GM18951 (cell line): ENCODE measurements around the gene TMC2.

Source experiments
- POLR2A ChIP-seq: IDR thresholded peaks from 4 replicates; pipeline ENCODE4 v1.6.1; 2011; ENCODE audit warnings: mild to moderate bottlenecking; ENCODE audit not compliant: insufficient read length, insufficient read depth; ENCODE audit errors: extremely low read depth
- in situ Hi-C: fragments of 300-500 bp; cut with MboI; formaldehyde crosslinking; loops from one replicate; pipeline ENCODE4 v1.12.0; 2022; ENCODE audit warnings: low sequenced_read_pairs, mixed read lengths, inconsistent platforms; ENCODE audit not compliant: unreplicated experiment

The TMC2 gene

DNA sequence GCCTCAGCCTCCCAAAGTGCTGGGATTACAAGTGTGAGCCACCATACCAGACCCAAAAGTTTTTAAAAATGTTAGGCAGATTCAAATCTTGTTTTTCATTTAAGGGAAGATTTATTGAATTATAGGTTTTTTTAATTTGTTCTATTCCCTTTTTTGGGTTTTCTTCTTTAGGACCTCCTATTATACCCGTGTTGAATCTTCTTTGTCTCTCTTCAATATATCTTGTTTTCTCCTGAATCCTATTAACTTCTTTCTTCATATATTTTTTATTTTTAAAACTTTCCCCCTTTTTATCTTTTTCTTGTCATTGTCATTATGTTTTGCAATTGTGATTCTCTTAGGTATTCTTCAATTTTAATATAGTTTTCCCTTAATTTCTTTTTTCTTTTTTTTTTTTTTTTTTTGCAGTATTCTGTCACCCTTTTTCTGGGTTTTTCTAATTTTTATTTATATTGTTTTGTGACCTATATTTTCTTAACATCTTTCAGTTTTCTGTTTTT, 70.2 kb downstream of the TMC2 start:
- in situ Hi-C loops = no loop called here
- TF ChIP-seq POLR2A = no peak

GRCh38 chr20:2610326-2610725, 74.0 kb downstream of the TMC2 start:
- no peak for TF ChIP-seq POLR2A
- in situ Hi-C loops = no loop called here

DNA sequence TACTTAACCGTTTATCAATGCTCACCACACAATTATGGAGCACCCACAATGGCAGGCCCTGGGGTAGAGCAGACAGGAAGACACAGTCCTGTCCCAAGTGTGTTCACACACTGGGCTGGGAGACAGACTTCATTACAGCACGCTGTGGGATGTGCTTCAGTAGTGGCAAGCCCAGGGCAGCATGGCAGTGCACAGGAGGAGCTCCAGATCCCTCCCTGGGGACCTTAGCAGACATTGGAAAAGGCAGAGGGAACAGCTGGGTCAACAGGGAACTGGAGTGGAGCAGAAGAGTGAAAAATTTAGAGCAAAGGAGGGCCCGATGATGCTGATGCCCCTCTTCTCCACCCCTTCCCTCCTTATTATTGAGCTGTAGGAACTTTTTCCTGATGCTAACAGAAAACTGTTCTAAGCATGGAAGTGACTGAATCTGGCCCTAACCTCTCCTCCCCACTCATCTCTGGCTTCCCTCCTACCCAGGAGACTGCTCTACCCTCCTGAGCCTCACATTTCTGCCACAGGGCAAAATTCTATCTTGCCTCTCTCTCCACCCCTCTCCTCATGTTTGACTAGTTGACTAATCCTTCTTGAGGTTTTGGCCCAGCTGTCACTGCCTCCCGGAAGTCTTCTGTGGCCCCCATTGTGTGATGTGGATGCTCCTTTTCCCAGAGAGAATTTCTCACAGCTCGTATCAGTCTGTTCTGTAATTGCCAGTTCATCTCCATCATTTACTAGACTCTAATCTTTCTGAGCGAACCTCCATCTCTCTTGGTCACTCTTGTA, 74.8 kb downstream of the TMC2 start:
- in situ Hi-C loops = no loop called here

DNA sequence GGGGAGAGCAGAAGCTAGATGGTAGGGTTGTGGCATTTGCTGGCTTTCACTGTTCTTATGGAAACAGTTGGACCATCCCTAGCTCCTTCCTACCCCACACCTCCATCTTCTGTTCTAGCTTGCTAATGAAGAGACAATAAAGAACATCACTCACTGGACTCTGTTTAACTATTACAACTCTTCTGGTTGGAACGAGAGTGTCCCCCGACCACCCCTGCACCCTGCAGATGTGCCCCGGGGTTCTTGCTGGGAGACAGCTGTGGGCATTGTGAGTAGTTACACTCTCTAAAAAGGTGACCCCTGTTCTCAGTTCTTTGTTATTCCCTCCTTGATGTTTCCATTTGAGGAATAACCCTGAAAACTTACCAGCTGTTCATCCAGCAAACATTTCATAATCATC, 75.7 kb downstream of the TMC2 start:
- no peak for TF ChIP-seq POLR2A
- in situ Hi-C loops = no loop called here

More for the DNA sequence above, 74.8 kb downstream of the TMC2 start:
- no peak for TF ChIP-seq POLR2A

GRCh38 chr20:2616634-2617033, 80.3 kb downstream of the TMC2 start:
- in situ Hi-C loops = no loop called here
- TF ChIP-seq POLR2A = no peak

- no peak for TF ChIP-seq POLR2A
- in situ Hi-C loops = no loop called here
Measured at GRCh38 chr20:2617099-2617714, 80.8 kb downstream of the TMC2 start.

DNA sequence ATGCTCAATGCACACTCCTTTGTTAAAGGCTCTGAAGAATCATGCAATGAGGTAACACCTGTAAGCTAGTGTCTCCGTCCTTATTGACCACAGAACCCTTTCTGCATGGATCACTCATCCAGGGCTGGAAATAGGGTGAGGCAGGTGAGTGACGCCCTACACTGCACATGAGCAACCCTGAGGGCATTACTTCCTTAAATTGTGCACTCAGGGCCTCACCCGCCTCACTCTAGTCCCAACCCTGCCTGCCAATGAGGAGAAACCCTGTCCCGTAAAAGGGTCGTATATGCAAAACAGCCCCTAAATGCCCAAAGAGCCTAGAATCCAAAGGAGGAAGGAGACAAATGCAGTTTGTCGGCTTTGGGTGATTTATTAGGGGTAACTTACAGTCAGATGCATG, 82.4 kb downstream of the TMC2 start:
- TF ChIP-seq POLR2A = no peak
- in situ Hi-C loops = no loop called here

GRCh38 chr20:2619337-2619736, 83.0 kb downstream of the TMC2 start:
- TF ChIP-seq POLR2A = no peak
- in situ Hi-C loops = no loop called here

DNA sequence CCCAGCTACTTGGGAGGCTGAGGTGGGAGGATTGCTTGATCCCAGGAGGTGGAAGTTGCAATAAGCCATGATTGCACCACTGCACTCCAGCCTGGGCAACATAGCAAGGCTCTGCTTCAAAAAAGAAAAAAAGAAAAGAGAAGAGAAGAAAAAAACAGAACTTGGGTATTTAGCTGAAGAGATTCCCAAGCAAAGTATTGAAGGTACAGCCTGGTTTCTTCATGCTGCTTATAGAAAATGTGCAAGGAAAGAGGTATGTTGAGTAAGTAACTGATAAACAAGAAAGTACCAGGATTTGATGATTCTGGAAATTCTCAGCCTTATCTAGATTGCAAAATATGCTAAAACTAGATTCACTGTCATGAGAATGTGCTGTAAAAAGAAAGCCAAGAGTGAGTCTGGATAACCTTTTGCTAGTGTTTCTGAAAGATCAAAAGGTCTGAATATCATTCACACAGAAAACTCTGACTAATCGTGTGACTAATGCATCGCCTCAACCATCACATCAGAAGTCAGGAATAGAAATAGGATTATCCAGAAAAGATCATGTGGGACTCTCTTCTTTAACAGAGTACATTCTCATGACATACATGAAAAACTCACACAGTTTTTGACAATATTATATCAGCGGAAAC, 83.7 kb downstream of the TMC2 start:
- in situ Hi-C loops = no loop called here
- no peak for TF ChIP-seq POLR2A

- TF ChIP-seq POLR2A = no peak
- in situ Hi-C loops = no loop called here
Measured at GRCh38 chr20:2624190-2624589, 87.8 kb downstream of the TMC2 start.

- no peak for TF ChIP-seq POLR2A
- in situ Hi-C loops = no loop called here
Measured at GRCh38 chr20:2625062-2625461, 88.7 kb downstream of the TMC2 start.

DNA sequence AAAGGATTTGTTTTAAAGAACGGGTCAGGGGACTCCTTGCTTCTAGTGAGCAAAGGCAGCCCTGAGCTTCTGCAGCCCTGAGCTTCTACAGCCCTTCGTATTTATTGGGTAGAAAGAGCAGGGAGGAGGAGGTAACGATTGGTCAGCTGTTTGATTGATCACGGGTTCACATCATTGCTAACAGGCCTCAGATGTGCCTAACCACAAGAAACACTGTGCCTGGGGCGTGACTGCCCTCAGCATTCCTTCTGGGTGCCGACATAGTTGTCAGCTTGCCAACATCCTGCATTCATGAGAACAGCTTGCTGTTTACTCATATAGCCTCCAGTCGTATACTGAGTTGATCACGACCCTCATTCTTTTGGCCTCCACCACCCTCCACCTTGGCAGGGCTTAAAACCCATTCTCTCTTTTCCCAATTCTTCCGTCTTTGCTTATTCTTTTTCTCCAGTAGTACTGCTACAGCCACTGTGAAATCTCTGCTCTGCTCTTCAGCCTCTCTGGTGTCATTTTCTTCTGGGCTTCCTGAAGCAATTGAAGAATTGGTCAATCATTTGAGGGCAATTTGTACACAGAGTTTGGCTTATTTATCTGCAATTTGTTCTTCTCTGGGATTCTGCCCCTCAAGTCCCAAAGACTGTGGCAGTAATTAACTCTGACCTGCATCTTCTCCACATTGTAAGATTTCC, 90.6 kb downstream of the TMC2 start:
- no peak for TF ChIP-seq POLR2A
- in situ Hi-C loops = no loop called here

DNA sequence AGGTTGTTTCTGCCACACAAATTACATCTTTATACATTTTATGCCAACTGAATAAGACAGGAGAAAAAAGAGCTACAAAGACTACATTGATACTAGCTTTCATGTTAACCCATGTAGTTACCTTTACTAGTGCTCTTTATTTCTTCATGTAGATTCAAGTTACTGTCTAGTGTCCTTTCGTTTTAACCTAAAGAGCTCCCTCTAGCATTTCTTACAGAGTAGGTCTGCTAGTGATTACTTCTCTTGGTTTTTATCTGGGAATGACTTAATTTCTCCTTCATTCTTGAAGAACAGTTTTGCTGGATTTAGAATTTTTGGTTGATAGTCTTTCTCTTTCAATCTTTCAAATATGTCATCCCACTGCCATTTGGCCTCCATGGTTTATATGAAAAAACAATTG, 94.9 kb downstream of the TMC2 start:
- no peak for TF ChIP-seq POLR2A
- in situ Hi-C loops = no loop called here

DNA sequence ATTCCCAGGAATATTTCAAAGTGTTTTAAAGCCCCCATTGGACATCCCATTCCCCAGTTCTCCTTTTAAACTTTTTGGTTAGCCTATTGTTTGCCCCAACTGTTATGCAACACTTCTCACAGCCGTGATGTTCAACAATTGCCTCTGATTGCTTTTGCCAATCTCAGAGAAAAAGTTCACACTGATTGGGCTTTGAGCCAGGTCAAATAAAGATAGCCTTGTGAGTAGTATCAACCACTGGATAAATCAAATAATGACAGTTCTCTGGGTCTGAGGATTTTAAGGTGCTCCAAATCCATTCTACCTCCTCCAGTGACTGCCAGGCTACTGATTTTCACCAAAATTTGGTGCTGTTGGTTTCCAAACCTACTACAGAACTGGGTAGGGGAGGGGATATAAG, 97.0 kb downstream of the TMC2 start:
- in situ Hi-C loops = no loop called here

GRCh38 chr20:2637246-2637645, 100.9 kb downstream of the TMC2 start:
- in situ Hi-C loops = no loop called here
- no peak for TF ChIP-seq POLR2A

More for the DNA sequence above, 97.0 kb downstream of the TMC2 start:
- no peak for TF ChIP-seq POLR2A
